Nephron progenitor cell (in vitro differentiated cells): ENCODE results near the gene FRMD4A.

Source experiments
- DNase-seq: peaks from one replicate; pipeline ENCODE4 v3.0.0; 2021
- H3K27ac Mint-ChIP-seq: 2 replicates; pipeline ENCODE4 v1.8.0; 2021; ENCODE audit warnings: mild to moderate bottlenecking, moderate library complexity, mixed read lengths
- H3K27me3 Mint-ChIP-seq: 2 replicates; pipeline ENCODE4 v1.8.0; 2021; ENCODE audit warnings: mild to moderate bottlenecking, low read depth, mixed read lengths; ENCODE audit not compliant: poor library complexity
- H3K36me3 Mint-ChIP-seq: 2 replicates; pipeline ENCODE4 v1.8.0; 2021; ENCODE audit warnings: low read depth, mixed read lengths
- H3K4me1 Mint-ChIP-seq: 2 replicates; pipeline ENCODE4 v1.8.0; 2021; ENCODE audit warnings: mixed read lengths
- H3K4me3 Mint-ChIP-seq: 2 replicates; pipeline ENCODE4 v1.8.0; 2021; ENCODE audit warnings: mild to moderate bottlenecking, moderate library complexity, mixed read lengths
- H3K9me3 Mint-ChIP-seq: 2 replicates; pipeline ENCODE4 v1.8.0; 2021; ENCODE audit warnings: mild to moderate bottlenecking, moderate library complexity, mixed read lengths
- CTCF ChIP-seq: fragments of 200-600 bp; sonication (generic); IDR thresholded peaks from 2 replicates; pipeline ENCODE4 v1.5.0; 2021; ENCODE audit warnings: antibody characterized with exemption

FRMD4A gene

GRCh38 chr10:13634207-13634606 is 696.5 kb downstream of the FRMD4A start:
- H3K4me3 Mint-ChIP-seq: peak overlapping the region; percentile 39

GRCh38 chr10:13633689-13634088 is 697.0 kb downstream of the FRMD4A start:
- no peak for DNase-seq
- Mint-ChIP-seq H3K4me3 (no peak overlapping the region), H3K9me3 (no peaks in the 10 kb centered on the region), H3K27ac (peak overlapping the region; percentile 70), H3K36me3 (peaks cover 46% of the 10 kb centered on the region), H3K4me1 (peaks cover 29% of the 10 kb centered on the region), H3K27me3 (peaks cover 3% of the 10 kb centered on the region)
- no peak for TF ChIP-seq CTCF

More at GRCh38 chr10:13634207-13634606, 696.5 kb downstream of the FRMD4A start:
- Mint-ChIP-seq H3K27me3 (peaks cover 3% of the 10 kb centered on the region), H3K9me3 (no peaks in the 10 kb centered on the region), H3K27ac (peak overlapping the region; percentile 98), H3K36me3 (peaks cover 50% of the 10 kb centered on the region), H3K4me1 (peaks cover 24% of the 10 kb centered on the region)
- DNase-seq: no peak
- TF ChIP-seq CTCF: no peak

- Mint-ChIP-seq H3K27ac (peak overlapping the region; percentile 0), H3K4me3 (no peak overlapping the region)
Measured at GRCh38 chr10:13632884-13633440, 697.8 kb downstream of the FRMD4A start.

GRCh38 chr10:13632440-13632839 is 698.3 kb downstream of the FRMD4A start:
- no peak for TF ChIP-seq CTCF
- H3K27ac Mint-ChIP-seq: no peak overlapping the region

More at GRCh38 chr10:13632884-13633440, 697.8 kb downstream of the FRMD4A start:
- no peak for DNase-seq
- H3K27me3 Mint-ChIP-seq: peaks cover 3% of the 10 kb centered on the region
- TF ChIP-seq CTCF: no peak
- H3K4me1 Mint-ChIP-seq: peaks cover 32% of the 10 kb centered on the region
- peaks cover 38% of the 10 kb centered on the region for H3K36me3 Mint-ChIP-seq
- H3K9me3 Mint-ChIP-seq: no peaks in the 10 kb centered on the region

GRCh38 chr10:13631594-13631993 is 699.1 kb downstream of the FRMD4A start:
- no peaks in the 10 kb centered on the region for H3K9me3 Mint-ChIP-seq
- no peak overlapping the region for H3K4me3 Mint-ChIP-seq
- H3K27me3 Mint-ChIP-seq: peaks cover 3% of the 10 kb centered on the region
- peaks cover 33% of the 10 kb centered on the region for H3K36me3 Mint-ChIP-seq
- no peak for TF ChIP-seq CTCF
- DNase-seq: no peak
- H3K4me1 Mint-ChIP-seq: peaks cover 32% of the 10 kb centered on the region
- no peak overlapping the region for H3K27ac Mint-ChIP-seq

More at GRCh38 chr10:13632440-13632839, 698.3 kb downstream of the FRMD4A start:
- Mint-ChIP-seq H3K4me3 (no peak overlapping the region), H3K4me1 (peaks cover 32% of the 10 kb centered on the region), H3K27me3 (peaks cover 3% of the 10 kb centered on the region), H3K9me3 (no peaks in the 10 kb centered on the region), H3K36me3 (peaks cover 33% of the 10 kb centered on the region)
- no peak for DNase-seq

- Mint-ChIP-seq H3K27me3 (no peaks in the 10 kb centered on the region), H3K4me1 (peaks cover 32% of the 10 kb centered on the region), H3K36me3 (peaks cover 24% of the 10 kb centered on the region), H3K27ac (no peak overlapping the region), H3K4me3 (no peak overlapping the region), H3K9me3 (no peaks in the 10 kb centered on the region)
- DNase-seq: no peak
- no peak for TF ChIP-seq CTCF
Measured at GRCh38 chr10:13630231-13630630, 700.5 kb downstream of the FRMD4A start.
